HT-29 (cell line): ENCODE measurements around the gene TRAF3. TPM values are rescaled to one million over a fixed set of nuclear protein-coding genes. Genes with fewer than 3 reads are reported as not detected.

ENCODE experiments used
- DNase-seq: peaks from one replicate; pipeline ENCODE4 v3.0.0-alpha.2; 2015; ENCODE audit warnings: low spot score
- total RNA-seq: library from RNA; depleted of rRNA; stranded (reverse); fragments of >200 nt; shearing (Covaris generic); gene quantifications from 2 replicates; pipeline ENCODE4 v1.2.3, GENCODE V29; 2014

TRAF3 gene
- total RNA-seq, 1 experiment from 2014 or later, result 8.7 TPM

DNA sequence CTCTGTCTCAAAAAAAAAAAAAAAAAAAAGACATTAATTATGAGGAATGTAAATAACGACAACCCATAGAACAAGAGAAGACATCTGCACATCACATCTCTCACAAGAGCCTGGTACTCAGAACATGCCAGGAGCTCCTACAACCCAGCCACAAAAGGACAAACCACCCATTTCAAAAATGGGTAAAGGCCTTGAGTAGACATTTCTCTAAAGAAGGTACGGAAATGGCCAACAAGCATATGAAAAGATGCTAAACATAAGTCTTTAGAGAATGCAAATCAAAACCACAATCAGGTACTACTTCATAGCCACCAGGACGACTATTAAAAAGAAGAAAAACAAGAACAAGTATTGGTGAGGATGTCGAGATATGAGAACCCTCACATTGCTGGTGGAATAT lies 158.5 kb downstream of the TRAF3 start:
- no peak for DNase-seq

DNA sequence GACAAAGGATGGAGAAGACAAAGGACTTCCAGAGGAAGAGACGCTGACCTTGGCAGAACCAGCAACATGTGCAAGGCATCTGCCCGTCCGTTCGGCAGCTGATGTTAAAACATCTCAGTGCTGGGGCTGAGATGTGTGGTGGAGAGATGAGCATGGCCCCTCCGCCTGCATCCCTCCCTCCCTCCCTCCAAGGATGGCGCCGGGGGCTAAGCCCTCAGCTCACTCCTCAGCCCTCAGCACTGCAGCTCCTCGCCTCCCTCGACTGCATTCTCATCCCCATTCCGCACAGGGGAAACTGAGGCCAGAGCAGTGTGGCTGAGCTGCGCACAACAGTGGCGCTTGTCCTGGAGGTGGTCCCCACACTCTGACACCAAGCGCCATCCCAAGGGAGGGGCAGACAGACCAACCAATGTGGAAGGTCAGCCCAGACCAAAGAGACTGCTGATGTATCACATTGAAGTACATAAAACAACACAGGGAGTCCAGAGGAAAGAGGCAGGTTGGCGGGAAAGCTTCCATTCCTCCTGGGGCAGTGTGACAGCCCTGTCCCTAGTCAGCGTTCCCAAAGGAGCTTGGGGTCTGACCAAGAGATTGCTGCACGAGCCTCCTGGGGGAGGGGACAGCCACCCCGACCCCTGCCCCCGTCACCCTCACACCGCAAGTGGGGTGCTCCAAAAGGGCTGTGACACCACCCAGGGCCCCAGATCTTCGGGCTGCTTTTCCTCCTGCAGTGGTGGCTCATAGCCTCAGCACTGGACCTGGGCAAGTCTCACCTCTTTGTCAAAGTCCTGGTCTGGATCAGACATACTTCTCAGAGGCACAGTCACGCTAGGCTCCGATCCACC lies 160.3 kb downstream of the TRAF3 start:
- no peak for DNase-seq

DNA sequence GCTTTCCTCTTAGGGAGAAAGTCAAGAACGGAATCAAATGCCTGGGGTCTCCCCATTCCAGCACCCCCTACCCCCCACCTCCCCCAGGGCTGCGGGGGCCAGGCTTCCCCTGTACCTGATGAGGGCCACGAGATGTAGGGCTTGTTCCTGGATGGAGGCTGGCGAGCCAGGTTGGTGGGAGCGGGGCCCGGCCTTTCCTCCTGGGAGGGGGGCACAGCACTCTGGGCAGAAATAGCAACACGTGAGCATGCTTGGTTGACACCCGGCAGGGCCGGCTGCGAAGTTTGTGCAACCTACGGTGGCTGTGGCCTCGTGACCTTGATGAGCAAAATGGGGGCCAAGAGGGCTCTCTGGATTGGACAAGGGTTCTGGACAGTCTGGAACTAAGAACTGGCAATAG lies 160.9 kb downstream of the TRAF3 start:
- no peak for DNase-seq

DNA sequence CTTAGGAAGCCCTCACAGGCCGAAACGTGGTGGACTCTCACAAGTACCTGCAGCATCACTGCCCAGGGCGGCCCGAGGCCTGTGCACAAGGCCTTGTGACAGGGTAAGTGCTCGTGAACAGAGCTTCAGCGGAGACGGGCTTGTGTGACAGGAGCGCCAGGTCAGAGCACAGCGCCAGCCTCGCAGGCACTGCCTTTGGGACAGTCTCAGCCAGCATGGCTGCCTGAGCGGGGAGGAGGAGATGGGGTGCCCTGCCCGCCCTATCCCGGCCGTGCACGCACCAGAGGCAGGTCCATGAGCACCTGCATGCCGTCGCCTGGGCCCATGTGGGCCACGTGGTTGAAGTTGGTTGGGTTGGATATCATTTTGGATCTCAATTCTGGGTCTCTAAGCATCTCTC lies 162.1 kb downstream of the TRAF3 start:
- no peak for DNase-seq

DNA sequence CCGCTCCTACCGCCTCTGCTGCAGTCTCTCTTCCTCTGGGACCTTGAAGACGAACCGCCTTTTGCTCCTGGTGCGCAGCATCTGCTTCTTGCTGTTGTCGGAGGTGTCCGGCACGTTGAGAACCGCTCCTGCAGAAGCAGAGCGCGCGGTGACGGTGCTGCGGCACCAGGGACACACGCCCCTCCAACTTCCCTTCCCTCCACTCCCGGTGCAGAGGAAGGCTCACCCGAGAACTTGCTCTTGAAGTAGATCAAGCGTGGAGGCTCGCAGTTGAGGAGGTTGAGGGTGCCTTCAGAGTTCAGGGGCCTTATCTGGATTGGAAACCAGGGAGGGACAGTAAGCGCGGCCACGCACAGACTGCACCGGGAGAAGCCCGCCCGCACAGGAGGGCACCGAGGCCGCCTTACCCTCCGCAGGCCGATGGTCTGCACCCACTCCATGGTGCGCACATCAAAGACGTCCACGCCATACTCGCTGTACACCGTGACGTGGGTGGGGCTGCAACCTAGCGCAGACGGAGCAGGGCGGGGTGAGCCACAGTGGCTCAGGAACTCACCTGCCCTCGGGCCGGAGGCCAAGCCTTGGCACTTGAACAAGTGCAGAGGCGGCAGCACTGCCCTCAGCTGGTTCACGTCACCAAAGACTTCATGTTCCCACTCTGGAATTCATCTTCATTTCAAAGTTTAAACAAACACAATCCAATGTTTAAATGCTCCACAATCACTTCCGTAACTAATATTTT lies 162.7 kb downstream of the TRAF3 start:
- DNase-seq, result no peak

DNA sequence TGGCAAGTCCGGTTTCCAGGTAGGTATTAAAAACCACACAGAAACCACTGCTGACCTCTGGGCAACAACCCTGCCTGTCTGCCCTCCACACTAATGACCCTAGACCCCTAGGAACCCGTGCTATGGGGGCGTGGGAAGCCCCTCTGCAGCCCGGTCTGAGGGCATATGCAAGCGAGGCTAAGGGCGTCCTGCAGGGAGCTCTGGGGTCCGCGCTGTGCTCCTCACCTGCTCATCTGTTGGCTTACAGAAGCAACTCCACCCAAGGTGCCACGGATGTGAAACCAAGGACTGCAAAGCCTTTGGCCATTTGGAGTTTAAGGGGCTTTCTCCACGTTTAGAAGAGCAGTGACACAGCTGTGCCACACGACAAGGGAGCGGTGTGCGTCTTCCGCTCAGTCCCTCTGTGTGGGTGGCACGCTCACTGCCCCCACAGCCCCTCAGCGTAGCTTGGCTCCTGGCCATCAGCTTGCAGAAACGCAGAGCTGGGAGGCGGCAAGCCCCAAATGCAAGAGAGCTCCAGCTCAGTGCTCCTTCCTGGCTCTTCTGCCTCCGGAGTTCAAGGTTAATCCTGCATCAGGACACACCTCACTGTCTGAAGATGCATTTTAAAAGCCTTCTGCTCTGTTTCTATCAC lies 163.6 kb downstream of the TRAF3 start:
- no peak for DNase-seq

DNA sequence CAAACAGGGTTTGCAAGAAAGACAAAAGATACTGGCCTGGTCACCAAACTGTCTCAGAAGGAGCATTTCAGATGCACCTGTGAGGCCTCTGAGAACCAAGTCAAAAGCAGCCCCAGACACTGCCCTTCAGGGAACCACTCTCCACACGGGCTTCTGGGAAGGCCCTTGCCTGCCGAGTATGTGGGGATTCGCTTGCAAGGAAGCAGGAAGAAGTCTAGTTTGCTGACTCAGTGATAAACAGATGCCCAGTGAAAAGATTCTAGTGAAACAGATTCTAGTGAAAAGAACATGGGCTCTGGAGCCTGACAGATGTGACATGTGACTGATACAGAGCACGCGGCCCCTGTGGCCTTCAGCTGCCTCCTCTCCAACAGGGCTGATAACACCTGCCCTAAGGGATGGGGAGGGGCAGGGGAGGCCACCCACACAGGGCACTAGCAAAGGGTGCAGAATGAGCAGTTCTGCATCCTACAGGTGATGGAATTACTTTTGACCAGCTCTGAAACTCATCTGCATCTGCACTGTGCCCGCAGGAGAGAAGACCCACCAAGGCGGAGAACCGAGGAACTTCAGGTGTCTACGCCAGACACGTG lies 164.3 kb downstream of the TRAF3 start:
- DNase-seq, result no peak

DNA sequence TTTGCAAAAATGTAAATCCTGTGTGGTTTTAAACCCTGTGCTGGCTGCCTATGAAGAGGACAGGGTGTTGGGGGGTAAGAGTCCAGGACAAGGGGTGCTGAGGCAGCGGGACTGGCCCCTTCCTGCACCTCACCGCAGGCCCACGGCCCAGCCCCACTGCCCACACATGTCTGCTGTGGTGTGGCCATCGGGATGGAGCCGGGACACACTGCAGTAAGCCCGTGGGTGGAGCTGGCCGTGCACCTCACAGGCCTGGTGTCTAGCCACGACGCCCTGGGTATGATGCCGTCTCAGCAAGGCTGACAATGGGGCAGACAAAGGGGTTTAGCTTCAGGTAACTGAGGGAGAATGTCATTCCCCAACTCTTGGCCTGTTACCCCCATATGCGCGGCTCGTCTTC lies 164.8 kb downstream of the TRAF3 start:
- no peak for DNase-seq

DNA sequence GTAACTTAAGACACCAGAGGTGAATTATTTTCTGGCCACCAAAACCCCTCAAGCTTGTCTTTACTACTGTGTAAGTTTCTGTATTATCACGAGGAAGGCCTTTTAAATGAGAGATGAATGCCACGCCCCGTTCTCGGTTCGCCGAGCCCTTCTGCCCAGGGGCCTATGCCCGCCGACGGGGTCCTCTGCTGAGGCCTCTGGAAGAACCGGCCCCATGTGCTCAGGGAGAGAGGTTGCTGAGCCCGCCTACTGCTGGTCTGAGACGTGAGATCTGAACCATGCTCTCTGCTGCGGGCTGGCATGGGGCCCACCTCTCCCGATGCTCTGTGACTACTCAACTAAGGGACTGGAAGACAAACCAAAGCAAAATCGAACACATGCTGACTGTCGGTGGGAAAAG lies 166.2 kb downstream of the TRAF3 start:
- no peak for DNase-seq

DNA sequence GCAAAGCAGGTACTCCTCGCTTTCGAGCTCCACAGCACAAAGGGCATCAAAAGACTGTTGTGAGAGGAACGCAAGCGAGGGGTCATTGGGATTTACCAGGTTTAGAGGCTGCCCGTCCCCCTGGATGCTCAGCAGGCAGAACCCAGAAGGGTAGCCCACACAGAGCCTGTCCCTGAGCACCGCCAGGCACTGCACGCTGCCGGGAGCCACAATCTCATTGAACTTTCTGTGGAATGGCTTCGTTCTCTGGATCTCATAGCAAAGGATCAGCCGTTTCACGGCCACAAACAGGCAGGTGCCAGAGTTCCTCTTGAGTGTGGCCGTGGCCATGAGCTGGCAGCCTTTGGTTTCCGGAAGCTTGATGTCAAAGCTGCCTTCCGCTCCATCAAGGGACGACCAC lies 166.7 kb downstream of the TRAF3 start:
- DNase-seq, result no peak

DNA sequence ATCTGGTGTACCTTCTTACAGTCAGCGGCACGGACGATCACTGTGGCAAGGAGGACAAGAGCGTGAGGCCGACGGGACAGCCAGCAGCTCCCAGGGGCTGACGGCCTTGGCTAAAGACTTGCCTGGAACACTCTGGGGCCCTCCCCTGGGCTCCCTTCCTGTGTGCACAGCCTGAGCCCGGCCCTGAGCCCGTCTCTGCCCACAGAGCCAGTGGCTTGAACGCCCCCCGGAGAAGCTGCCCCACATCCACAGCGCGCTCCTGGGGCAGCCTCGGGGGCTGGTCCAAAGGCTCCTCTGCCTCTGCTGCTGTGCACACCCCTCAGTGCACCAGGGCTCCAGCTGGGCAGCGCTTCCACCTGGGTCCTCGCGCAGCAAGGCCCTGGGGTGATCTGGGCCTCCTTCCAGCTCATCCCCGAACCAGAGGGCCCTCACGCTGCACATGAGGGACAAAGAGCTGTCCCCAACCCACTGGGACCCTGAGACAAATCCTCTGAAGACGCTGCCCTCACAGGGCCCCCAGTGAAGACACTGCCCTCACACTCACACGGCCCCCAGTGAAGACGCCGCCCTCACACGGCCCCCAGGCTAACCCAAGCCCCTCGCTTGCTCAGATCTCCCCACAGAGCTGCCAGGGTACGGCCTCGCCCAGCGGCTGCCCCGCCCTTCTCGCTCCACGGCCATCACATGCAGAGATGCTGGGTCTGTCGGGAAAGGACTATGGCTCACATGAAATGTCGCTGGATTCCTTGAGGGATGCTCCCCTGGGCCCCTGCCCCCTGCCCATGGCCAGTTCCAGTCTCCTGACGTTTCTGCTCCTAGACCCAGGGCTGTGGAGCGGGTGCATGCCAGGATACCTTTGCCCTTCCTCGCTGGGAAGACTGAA lies 167.4 kb downstream of the TRAF3 start:
- DNase-seq, result no peak

DNA sequence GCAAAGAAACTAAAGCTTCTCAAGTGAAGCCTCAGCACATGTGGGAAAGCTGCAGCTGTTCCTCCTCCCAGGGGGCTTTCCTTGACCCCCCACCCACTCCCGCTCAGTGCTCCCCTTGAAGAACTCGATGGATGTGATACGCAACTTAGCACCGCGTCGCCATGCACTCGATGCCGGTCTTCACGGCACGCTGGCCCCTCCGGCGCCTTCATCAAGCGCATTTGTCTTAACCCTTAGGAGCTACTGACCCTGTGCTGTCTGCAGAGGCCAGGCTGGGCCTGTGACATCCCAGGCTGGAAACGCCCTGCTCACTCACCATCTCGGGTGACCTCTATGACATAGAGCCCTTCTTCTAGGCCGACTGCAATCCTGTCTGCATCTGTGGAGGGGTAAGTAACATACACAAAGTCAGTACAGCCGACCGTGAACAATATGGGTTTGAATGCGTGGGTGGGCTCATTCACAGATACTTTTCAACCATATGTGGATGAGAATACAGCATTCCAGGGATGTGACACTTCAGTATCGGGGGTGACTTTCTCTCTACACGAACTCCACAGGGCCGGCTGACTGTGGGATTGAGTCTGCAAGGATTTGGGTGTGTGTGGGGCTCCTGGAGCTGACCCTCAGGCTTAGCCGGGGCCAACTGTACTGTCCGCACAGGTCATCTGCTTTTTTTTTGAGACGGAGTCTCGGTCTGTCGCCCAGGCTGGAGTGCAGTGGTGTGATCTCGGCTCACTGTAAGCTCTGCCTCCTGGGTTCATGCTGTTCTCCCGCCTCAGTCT lies 168.3 kb downstream of the TRAF3 start:
- DNase-seq, result no peak

DNA sequence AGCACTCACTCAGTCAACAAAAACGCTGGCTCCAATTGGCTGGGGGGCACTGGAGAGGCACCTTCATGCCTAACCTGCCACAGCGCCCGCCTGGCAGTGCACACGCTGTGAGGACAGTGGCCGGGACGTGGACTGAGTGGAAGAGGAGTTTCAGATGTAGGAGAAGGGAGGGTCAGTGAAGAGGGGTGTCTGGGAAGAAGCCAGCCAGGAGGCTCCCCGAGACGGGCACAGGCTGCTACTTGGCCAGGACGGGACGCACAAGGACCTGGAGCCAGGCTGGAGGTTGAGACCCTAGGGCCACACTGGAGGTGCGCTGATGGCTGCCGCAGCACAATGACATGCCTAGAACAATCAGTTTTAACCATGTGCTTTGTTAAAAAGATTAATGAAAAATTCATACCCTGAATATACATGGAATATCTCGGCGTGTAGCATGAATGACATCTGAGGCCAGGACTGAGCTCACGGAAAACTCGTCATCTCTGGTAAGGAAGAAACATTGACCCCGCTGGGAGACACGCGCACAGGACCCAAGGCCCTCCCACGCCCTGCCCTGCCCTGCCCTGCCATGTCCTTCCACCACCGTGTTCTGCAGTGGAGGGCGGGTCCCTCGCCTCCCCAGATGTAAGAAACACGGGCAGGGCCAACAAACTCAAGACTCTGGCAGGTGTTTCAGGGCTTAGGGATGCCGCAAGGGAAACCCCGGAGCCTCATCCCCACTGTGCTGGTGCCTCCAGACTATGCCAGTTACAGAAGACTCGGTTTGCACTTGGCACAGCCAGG lies 170.3 kb downstream of the TRAF3 start:
- no peak for DNase-seq

DNA sequence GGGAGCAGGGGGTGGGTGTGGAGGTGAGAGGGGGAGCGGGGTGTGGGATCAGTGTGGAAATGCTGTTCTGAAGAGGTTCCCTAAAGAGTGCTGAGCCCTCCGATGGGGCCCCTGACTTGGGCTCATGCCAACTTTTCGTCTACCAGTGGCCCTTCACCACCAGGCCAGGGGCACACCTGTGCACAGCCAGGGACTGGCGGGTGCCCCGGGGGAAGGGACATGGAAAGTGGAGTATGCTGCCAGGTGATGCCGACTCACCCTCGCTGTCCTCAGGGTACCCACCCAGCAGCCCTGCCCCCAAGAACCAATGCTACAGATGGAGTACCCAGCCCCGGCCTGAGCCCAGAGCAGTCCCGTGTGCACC lies 171.4 kb downstream of the TRAF3 start:
- no peak for DNase-seq

DNA sequence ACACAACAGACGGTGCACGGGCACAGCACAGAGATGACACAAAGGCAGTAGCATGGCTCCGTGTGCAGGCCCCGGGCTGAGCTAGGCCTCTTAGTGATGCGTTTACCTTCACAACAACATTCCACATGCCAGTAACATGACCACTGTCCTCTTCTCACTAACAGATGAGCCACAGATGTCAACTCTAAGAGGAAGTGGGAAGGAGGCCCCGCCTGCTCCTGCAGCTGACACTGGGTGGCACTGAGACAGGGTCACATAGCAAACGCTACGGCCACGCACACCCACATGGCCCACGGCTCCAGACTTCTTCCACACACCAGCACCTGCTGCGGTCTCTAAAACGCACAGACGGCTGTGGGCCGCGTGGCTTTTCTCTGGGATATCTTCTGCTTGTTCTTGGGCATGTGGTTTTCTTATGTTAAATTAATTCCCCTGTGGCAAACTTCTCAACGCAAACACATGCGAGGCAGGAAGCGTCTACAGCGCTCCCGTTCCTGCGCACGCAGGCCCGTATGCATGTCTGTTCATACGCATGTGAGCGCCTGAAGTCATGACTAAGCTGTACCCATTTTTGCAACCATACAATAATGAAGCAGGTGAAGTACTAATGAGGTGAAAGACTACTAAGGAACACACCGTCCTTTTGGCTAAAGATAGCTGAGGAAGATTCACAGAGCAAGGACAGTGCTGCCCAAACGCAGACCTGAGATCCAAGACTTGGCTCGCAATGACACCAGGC lies 172.0 kb downstream of the TRAF3 start:
- no peak for DNase-seq

DNA sequence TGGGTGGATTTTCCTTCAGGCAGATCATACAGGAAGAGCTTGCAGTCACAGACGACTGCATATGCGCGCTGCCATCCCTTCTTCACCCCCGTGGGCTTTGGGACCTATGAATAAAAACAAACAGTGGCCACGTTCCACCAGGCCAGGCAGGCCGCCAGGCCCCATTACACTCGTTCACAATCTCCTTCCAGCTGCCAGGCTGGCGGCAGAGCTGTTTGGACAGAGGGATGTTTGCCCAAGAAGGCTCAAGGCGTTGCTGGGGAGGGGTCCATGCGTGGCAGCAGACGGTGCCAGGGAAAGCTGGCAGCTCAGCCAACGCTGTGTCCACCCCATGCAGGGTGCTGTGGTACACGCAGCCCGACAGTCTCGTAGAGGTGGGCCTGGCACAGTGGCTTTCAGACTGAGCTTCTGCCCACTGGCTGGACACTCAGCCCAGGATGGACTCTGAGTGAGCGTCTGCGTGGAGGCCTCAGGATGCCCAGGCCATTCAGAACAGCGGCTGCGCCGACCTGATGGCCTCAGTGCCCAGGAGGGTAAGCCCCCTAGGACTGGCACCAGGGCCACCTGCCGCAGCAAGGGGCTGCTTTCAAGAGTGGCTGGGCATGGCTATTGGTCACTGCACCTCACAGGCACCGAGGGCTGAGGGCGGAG lies 172.7 kb downstream of the TRAF3 start:
- DNase-seq, result no peak

DNA sequence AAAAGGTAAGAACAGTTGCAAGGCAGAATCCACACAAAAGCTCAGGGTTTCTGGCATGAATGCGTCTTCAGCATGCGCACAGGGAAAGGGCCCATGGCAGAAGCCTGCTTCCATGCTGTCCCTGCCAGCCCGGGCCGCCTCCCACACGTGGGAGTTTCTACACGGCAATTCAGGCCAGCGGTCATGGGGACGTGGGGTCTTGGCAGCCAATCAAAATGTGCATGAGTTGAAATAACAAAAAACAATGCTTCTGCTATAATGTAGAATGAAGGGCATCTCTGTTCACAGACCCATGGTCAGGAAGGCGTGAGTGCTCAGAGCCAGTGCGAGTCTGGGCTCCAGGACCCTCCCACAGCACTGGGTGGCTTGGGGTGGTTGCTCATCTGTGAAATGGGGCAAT lies 173.8 kb downstream of the TRAF3 start:
- DNase-seq, result no peak

DNA sequence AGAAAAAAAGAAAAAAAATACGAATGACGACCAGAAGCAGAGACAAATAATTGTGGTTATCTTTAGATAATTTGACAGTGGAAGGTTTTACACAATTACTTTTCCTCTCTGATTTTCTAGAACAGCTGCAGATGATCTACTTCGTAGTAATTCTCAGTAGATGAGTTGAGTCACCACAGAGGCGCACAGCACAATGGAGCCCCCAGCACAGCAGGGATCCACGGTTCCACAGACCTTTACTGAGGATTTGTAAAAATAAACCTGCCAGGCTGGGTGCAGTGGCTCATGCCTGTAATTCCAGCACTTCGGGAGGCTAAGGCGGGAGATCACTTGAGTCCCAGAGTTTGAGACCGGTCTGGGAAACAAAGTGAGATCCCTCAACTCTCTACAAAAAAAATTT lies 174.6 kb downstream of the TRAF3 start:
- no peak for DNase-seq
